PC-9 (cell line): Measurements from ENCODE around the gene ANO1.

ENCODE experiments used
- EZH2 ChIP-seq: fragments of 200-600 bp; sonication (generic); IDR thresholded peaks from 2 replicates; pipeline ENCODE4 v1.8.0; 2017; ENCODE audit warnings: antibody characterized with exemption, low read depth
- TF ChIP-seq, protein P1 (sequence below): fragments of 200-600 bp; sonication (generic); conservative IDR thresholded peaks from 2 replicates; pipeline ENCODE4 v1.6.1; 2017; ENCODE audit warnings: mixed run types, antibody characterized with exemption, mild to moderate bottlenecking, moderate library complexity

DNA sequence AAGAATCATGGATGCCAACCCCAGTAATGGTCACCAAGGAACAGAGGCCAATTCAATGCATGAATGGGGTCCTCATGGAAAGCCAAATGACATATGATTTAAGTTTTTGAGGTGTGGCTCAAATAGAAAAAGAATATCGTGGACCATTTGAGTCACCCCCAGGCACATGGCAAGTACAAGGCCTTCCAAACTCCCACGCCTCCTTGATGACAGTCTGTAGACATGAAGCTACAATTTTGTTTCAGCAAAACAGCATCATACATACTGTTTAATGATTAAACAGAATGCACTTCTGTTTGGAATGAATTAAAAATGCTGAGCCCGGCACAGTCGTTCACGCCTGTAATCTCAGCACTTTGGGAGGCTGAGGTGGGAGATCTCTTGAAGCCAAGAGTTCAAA lies 132.4 kb downstream of the ANO1 start:
- TF ChIP-seq, protein P1, sequence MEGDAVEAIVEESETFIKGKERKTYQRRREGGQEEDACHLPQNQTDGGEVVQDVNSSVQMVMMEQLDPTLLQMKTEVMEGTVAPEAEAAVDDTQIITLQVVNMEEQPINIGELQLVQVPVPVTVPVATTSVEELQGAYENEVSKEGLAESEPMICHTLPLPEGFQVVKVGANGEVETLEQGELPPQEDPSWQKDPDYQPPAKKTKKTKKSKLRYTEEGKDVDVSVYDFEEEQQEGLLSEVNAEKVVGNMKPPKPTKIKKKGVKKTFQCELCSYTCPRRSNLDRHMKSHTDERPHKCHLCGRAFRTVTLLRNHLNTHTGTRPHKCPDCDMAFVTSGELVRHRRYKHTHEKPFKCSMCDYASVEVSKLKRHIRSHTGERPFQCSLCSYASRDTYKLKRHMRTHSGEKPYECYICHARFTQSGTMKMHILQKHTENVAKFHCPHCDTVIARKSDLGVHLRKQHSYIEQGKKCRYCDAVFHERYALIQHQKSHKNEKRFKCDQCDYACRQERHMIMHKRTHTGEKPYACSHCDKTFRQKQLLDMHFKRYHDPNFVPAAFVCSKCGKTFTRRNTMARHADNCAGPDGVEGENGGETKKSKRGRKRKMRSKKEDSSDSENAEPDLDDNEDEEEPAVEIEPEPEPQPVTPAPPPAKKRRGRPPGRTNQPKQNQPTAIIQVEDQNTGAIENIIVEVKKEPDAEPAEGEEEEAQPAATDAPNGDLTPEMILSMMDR: no peak
- TF ChIP-seq EZH2: no peak
